PC-3 (cell line): Measurements from ENCODE around the gene RXFP1.

Source experiments
- EZH2 ChIP-seq: fragments of 300-600 bp; sonication (generic); IDR thresholded peaks from one replicate; pipeline ENCODE4 v1.6.1; 2017; ENCODE audit warnings: antibody characterized with exemption, mild to moderate bottlenecking, low read length; ENCODE audit not compliant: unreplicated experiment
- TF ChIP-seq, protein P1 (sequence below): fragments of 300-600 bp; sonication (generic); conservative IDR thresholded peaks from 2 replicates; pipeline ENCODE4 v1.5.1; 2017; ENCODE audit warnings: antibody characterized with exemption, low read depth, mild to moderate bottlenecking, low read length

DNA sequence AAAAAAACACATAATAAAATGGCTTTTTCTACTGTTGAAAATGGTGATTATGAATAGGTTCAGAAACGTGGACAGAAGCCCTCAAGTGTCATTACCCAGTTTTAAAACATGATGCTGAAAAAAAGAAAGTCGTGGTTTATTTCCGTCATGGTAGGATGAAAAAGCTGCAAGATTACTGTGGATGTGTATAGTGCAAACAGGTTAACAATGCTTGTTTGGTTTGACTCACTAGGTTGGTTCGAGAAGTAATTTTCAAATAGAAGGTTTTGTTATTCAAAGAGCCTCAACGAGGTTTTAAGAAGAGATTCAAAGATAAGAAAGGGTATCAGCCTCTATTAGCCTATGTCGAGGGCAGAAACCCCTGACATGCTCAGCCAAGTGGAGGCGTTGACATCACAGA is 2.5 kb upstream of the RXFP1 start:
- TF ChIP-seq, protein P1, sequence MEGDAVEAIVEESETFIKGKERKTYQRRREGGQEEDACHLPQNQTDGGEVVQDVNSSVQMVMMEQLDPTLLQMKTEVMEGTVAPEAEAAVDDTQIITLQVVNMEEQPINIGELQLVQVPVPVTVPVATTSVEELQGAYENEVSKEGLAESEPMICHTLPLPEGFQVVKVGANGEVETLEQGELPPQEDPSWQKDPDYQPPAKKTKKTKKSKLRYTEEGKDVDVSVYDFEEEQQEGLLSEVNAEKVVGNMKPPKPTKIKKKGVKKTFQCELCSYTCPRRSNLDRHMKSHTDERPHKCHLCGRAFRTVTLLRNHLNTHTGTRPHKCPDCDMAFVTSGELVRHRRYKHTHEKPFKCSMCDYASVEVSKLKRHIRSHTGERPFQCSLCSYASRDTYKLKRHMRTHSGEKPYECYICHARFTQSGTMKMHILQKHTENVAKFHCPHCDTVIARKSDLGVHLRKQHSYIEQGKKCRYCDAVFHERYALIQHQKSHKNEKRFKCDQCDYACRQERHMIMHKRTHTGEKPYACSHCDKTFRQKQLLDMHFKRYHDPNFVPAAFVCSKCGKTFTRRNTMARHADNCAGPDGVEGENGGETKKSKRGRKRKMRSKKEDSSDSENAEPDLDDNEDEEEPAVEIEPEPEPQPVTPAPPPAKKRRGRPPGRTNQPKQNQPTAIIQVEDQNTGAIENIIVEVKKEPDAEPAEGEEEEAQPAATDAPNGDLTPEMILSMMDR = no peak
- TF ChIP-seq EZH2 = no peak
